ENCODE data around the gene TRAPPC2L.

The TRAPPC2L gene

DNA sequence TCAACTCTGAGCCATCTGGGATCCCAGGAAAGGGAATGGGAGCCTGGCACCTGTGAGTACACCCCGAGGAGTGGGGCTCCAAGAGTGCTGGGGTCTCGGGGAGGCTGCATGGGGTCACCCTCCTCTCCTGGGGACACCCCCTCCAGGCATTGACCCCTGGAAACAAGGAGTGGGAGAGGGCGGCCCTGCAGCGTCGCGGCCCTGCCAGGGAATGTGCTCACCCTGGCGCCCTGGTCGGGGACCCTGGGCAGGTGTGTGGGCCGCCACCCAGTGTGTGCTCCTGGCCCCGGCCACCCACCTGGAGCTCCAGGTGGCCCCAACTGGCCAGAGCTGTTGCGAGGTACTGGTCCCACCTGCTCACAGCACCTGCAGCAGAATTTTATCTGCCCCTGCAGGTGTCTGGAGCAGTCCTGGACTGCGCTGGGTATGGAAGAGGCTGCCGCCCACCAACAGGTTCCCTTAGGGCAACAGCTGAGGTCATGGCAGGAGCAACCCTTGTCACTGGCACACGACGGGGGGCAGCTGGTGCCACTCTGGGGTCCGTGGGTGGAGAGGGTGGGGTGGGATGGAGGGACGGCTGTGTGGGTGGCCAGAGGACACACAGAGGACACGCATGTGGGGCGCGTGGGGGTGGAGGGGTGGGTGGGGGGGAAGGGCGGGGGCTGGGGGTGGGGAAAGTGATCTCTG, 14.9 kb downstream of the TRAPPC2L start:
- DNase-seq (ENCODE audit: low read depth), result no peak
- no peak overlapping the region for H3K4me3 ChIP-seq (ENCODE audit: low read length)
- TF ChIP-seq, protein P1, sequence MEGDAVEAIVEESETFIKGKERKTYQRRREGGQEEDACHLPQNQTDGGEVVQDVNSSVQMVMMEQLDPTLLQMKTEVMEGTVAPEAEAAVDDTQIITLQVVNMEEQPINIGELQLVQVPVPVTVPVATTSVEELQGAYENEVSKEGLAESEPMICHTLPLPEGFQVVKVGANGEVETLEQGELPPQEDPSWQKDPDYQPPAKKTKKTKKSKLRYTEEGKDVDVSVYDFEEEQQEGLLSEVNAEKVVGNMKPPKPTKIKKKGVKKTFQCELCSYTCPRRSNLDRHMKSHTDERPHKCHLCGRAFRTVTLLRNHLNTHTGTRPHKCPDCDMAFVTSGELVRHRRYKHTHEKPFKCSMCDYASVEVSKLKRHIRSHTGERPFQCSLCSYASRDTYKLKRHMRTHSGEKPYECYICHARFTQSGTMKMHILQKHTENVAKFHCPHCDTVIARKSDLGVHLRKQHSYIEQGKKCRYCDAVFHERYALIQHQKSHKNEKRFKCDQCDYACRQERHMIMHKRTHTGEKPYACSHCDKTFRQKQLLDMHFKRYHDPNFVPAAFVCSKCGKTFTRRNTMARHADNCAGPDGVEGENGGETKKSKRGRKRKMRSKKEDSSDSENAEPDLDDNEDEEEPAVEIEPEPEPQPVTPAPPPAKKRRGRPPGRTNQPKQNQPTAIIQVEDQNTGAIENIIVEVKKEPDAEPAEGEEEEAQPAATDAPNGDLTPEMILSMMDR (conservative IDR thresholded peaks at IDR 0.05; ENCODE audit: low read depth, low read length), result no peak

DNA sequence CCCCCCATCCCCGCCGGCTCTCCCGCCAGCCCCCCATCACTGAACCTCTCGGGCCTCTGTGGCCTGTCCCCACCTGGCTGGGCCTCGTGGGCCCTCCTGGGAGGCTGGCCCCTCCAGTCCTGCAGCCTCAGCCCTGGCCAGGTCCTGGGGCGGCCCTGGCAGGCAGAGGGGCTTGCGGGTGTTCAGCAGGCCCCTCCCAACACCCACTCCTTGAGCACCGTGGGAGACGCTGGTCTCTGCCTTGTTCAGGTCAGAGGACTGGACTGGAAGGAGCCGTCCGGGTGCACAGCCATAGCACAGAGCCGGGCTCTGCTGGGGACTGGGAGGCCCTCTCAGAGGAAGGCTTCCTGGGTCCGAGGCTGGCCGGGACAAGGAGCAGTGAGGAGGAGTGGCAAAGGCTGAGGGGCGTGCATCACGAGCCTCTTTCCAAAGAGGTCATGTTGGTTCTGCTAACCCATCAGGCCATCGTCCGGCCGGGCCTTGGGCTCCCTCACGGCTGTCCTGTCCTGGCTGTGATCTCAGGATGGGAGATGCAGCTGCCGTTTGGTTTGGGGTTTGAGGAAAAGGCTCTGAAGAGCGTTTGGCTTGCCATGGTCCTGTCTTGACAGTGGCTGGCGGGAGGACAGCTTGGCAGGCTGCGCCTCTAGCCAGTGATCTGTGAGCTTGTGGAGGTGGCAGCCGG, 15.9 kb downstream of the TRAPPC2L start:
- DNase-seq (ENCODE audit: low read depth), result no peak
- no peak overlapping the region for H3K4me3 ChIP-seq (ENCODE audit: low read length)
- TF ChIP-seq, protein P1 (conservative IDR thresholded peaks at IDR 0.05; ENCODE audit: low read depth, low read length), result no peak

DNA sequence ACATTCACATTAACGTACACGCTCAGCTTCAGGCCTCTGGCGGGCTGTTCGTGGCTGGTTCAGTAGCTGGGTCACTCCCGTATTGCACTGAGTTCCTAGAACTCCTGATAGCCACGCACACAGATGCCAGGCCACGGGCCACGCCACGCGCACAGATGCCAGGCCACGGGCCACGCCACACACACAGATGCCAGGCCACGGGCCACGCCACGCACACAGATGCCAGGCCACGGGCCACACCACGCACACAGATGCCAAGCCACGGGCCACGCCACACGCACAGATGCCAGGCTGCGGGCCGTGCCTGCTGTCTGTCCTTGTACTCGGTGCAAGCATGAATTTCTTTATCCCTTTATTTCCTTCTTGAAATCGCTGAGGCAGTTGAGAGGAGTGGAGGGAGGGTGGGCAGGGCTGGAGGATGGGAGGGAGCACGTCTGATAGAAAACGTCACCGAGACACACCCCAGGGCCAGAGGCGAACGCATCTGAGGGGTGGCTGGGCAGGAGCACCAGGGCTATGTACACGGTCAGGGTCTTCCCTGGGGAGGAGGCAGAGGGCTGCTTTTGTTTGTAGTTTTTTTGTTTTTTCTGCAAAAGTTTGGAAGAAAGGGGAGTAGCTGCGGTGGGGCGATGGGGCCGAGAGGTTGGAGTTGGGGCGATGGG, 18.1 kb downstream of the TRAPPC2L start:
- DNase-seq (ENCODE audit: low read depth), result no peak
- H3K4me3 ChIP-seq (ENCODE audit: low read length), result no peak overlapping the region
- TF ChIP-seq, protein P1 (conservative IDR thresholded peaks at IDR 0.05; ENCODE audit: low read depth, low read length), result no peak

DNA sequence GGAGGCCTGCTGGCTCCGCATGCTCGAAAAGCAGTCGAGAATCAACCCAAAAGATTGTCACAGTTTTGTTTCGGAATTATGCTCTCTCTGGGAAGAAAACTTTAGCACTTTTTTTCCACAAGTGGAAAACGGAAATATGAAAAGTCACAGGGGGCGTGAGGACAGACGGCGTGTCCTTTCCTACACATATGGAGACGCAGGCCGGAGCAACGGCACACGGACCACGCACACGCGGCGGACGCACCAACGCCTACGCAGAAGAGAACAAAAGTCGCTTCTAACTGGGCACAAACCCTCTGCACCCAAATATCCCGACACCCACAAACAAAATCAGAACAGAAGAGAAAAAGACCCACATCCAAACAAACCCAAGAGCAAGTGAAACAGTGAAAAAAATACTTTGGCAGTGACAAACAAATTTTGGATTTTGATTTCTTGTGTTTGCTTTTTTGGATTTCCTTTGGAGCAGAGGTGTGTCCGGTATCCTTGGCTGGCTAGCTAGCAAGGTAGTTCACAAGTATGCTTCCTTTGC, 18.8 kb downstream of the TRAPPC2L start:
- TF ChIP-seq, protein P1 (conservative IDR thresholded peaks at IDR 0.05; ENCODE audit: low read depth, low read length), result no peak
- no peak for DNase-seq (ENCODE audit: low read depth)
- no peak overlapping the region for H3K4me3 ChIP-seq (ENCODE audit: low read length)

DNA sequence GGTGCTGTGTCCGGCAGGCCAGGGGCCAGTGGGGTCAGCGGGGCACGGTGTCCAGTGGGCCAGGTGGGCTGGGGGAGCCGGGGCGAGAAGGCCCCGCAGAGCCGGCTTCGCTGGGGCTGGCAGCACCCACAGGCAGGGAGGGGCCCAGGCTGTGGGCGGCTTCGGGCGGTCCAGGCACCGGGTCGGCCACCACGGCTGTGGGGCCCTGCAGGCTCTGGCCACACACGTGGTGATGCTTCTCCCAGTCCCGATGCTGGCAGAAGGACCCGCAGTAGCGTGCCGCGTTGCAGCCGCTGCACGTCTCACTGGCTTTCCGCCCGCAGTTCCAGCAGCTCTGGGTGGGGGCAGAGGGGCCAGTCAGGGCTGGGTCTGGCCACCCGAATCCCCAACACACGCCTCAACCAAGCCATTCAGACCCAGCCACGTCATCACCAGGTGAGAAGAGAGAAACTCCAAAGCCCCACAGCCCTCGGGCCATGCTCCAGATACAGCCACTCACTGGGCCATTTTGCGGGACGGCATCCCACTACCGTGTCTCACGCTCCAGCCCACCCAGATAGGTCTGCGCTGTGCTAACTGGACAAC, 20.1 kb downstream of the TRAPPC2L start:
- no peak overlapping the region for H3K4me3 ChIP-seq (ENCODE audit: low read length)
- DNase-seq (ENCODE audit: low read depth), result no peak
- TF ChIP-seq, protein P1 (conservative IDR thresholded peaks at IDR 0.05; ENCODE audit: low read depth, low read length), result no peak

DNA sequence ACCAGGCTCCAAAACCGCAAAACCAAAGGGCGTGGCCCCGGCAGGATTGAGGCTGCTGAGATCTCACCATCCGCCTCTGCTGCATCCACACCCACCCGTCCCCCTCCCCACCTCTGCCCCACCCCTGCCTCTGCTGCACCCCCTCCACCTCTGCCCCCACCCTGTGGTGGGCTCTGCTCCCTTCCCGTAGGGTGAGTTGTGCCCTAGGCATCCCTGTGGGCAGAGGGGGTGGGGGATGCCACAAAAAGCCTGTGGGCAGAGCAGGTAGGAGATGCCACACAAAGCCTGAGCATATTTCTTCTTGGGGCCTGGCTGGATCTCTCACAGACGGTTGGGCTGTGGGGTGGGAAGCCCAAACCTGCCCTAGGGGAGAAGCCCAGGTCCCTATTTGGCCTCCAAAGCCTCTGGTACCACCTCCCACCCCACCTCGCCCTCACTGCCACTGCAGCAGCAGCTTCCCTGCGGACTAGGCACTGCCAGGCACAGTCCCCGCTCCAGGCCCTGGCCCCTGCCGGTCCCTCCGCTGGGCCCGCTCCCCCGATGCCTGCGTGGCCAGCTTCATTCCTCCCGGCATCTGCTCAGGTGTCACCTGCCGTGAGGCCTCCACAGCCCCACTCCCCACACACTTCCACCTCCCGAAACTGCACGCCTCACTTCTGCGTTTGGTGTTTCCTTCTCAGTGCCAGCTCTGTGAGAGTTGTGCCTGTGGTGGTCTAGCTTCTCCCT, 20.8 kb downstream of the TRAPPC2L start:
- TF ChIP-seq, protein P1 (conservative IDR thresholded peaks at IDR 0.05; ENCODE audit: low read depth, low read length), result no peak
- no peak overlapping the region for H3K4me3 ChIP-seq (ENCODE audit: low read length)
- DNase-seq (ENCODE audit: low read depth), result no peak

Data from retinal pigment epithelial cell (primary cell).